HTERT RPE-1 (cell line): Measurements from ENCODE around the gene CADPS2.
"Not testable (repeated sequence)": the region's sequence is repeated elsewhere in the genome, so short reads cannot be mapped to it uniquely, and the experiment has no call there.

Source experiments
- in situ Hi-C: fragments of 300-500 bp; cut with MboI; formaldehyde crosslinking; loops from 4 replicates; pipeline ENCODE4 v1.14.3; 2020; ENCODE audit warnings: low sequenced_read_pairs

CADPS2 gene

GRCh38 chr7:122301858-122302760 lies 584.2 kb downstream of the CADPS2 start:
- in situ Hi-C loops, result no loop called here

GRCh38 chr7:122300956-122301833 lies 585.1 kb downstream of the CADPS2 start:
- in situ Hi-C loops, result no loop called here

- in situ Hi-C loops, result no loop called here
These were observed 585.9 kb downstream of the CADPS2 start for GRCh38 chr7:122300211-122300932.

GRCh38 chr7:122299624-122300210 lies 586.5 kb downstream of the CADPS2 start:
- in situ Hi-C loops, result no loop called here

- in situ Hi-C loops, result no loop called here
These were observed 587.6 kb downstream of the CADPS2 start for GRCh38 chr7:122298618-122299017.

- in situ Hi-C loops, result no loop called here
These were observed 588.1 kb downstream of the CADPS2 start for GRCh38 chr7:122298131-122298530.

GRCh38 chr7:122291189-122291588 lies 595.1 kb downstream of the CADPS2 start:
- in situ Hi-C loops, result no loop called here

GRCh38 chr7:122290476-122290875 lies 595.8 kb downstream of the CADPS2 start:
- in situ Hi-C loops, result no loop called here

- in situ Hi-C loops, result no loop called here
These were observed 596.8 kb downstream of the CADPS2 start for GRCh38 chr7:122289426-122289825.

GRCh38 chr7:122284608-122285007 lies 601.7 kb downstream of the CADPS2 start:
- in situ Hi-C loops, result not testable (repeated sequence)

GRCh38 chr7:122273117-122273516 lies 613.1 kb downstream of the CADPS2 start:
- in situ Hi-C loops, result no loop called here

- in situ Hi-C loops, result no loop called here
These were observed 617.0 kb downstream of the CADPS2 start for GRCh38 chr7:122269241-122269640.
